ENCODE results near the gene XYLB. TPM values are rescaled to one million over a fixed set of nuclear protein-coding genes. Genes with fewer than 3 reads are reported as not detected.

Gene XYLB
- total and polyA plus RNA-seq, 4 experiments from 2014 or later, result 0.22 to 0.61 (median 0.47) TPM

- Mint-ChIP-seq H3K27me3 (no peaks in the 10 kb centered on the region), H3K27ac (no peak overlapping the region), H3K9me3 (peaks cover 0 to 2% (median 0%) of the 10 kb centered on the region in 8 donors), H3K4me1 (peaks cover 22 to 36% (median 31%) of the 10 kb centered on the region in 4 donors), H3K4me3 (no peak overlapping the region), H3K36me3 (no peaks in the 10 kb centered on the region)
- no peaks in the 10 kb centered on the region for H3K27me3 ChIP-seq (ENCODE audit: insufficient read depth, low read length)
- peaks cover 37% of the 10 kb centered on the region for H3K4me1 ChIP-seq (ENCODE audit: insufficient read depth, low read length)
- H3K27ac ChIP-seq (ENCODE audit: low read depth, low read length), result no peak overlapping the region
- no peaks in the 10 kb centered on the region for H3K9me3 ChIP-seq (ENCODE audit: control insufficient read depth in 1 of 2, low read length in 2 of 2)
- no peak overlapping the region for H3K4me3 ChIP-seq (ENCODE audit: low read length in 2 of 2)
- CTCF ChIA-PET (ENCODE audit: partially characterized antibody), result interaction anchor here (1.3 kb wide), 1 partner anchor 14 kb away, joined by 3 read pairs; no protein-coding TSS in a partner anchor
- intact Hi-C loops (cut with micrococcal nuclease), result loop anchor here (10.0 kb wide), 1 partner anchor 53 kb away; no protein-coding TSS in a partner anchor
- no peaks in the 10 kb centered on the region for H3K36me3 ChIP-seq (ENCODE audit: insufficient read depth, low read length)
- DNase-seq, result no peak
- POLR2A ChIA-PET (ENCODE audit: partially characterized antibody), result no interaction called here
Measured at GRCh38 chr3:38371541-38372213, 25.1 kb downstream of the XYLB start.

GRCh38 chr3:38372214-38372601 lies 25.6 kb downstream of the XYLB start:
- no peaks in the 10 kb centered on the region for H3K27me3 Mint-ChIP-seq
- Histone ChIP-seq H3K27me3 (ENCODE audit: insufficient read depth, low read length) (no peaks in the 10 kb centered on the region), H3K4me1 (ENCODE audit: insufficient read depth, low read length) (peaks cover 37% of the 10 kb centered on the region), H3K27ac (ENCODE audit: low read depth, low read length) (no peak overlapping the region), H3K9me3 (ENCODE audit: control insufficient read depth in 1 of 2, low read length in 2 of 2) (no peaks in the 10 kb centered on the region), H3K4me3 (ENCODE audit: low read length in 2 of 2) (no peak overlapping the region), H3K36me3 (ENCODE audit: insufficient read depth, low read length) (no peaks in the 10 kb centered on the region)
- intact Hi-C loops (cut with micrococcal nuclease), result loop anchor here (10.0 kb wide), 1 partner anchor 53 kb away; no protein-coding TSS in a partner anchor
- no peaks in the 10 kb centered on the region for H3K36me3 Mint-ChIP-seq
- no peak overlapping the region for H3K27ac Mint-ChIP-seq
- DNase-seq, result no peak
- H3K4me3 Mint-ChIP-seq, result no peak overlapping the region
- H3K9me3 Mint-ChIP-seq, result peaks cover 0 to 2% (median 0%) of the 10 kb centered on the region in 8 donors
- CTCF ChIA-PET (ENCODE audit: partially characterized antibody), result interaction anchor here (1.0 to 1.1 kb wide), 2 partner anchors 26 to 108 kb away, joined by 4 read pairs; partner anchors contain the start of gene XYLB
- peaks cover 22 to 41% (median 31%) of the 10 kb centered on the region in 4 donors for H3K4me1 Mint-ChIP-seq
- POLR2A ChIA-PET (ENCODE audit: partially characterized antibody), result interaction anchor here (0.6 kb wide), 1 partner anchor 16 kb away, joined by 3 read pairs; no protein-coding TSS in a partner anchor

GRCh38 chr3:38374221-38374620 lies 27.6 kb downstream of the XYLB start:
- Mint-ChIP-seq H3K36me3 (no peaks in the 10 kb centered on the region), H3K27me3 (no peaks in the 10 kb centered on the region), H3K4me1 (peaks cover 22 to 41% (median 31%) of the 10 kb centered on the region in 4 donors), H3K9me3 (no peaks in the 10 kb centered on the region), H3K27ac (peak overlapping the region; percentile 66 to 92 (median 84)), H3K4me3 (peak overlapping the region; percentile 52 to 86 (median 72))
- ChIA-PET POLR2A (ENCODE audit: partially characterized antibody) (interaction anchor here (0.7 to 1.1 kb wide), 3 partner anchors 50 to 79 kb away, joined by 3 to 5 read pairs (median 3); partner anchors contain the start of gene ACVR2B), CTCF (ENCODE audit: partially characterized antibody) (interaction anchor here (0.6 to 2.1 kb wide), 6 partner anchors 26 to 122 kb away, joined by 3 to 8 read pairs (median 4); partner anchors contain the start of genes EXOG and XYLB)
- H3K4me1 ChIP-seq (ENCODE audit: insufficient read depth, low read length), result peaks cover 37% of the 10 kb centered on the region
- no peak overlapping the region for H3K27ac ChIP-seq (ENCODE audit: low read depth, low read length)
- intact Hi-C loops (cut with micrococcal nuclease), result loop anchor here (10.0 kb wide), 1 partner anchor 51 kb away; no protein-coding TSS in a partner anchor
- H3K36me3 ChIP-seq (ENCODE audit: insufficient read depth, low read length), result no peaks in the 10 kb centered on the region
- DNase-seq, result peak in 4 of 5 donors; percentile 17 to 31 (median 24)
- H3K9me3 ChIP-seq (ENCODE audit: control insufficient read depth in 1 of 2, low read length in 2 of 2), result no peaks in the 10 kb centered on the region
- no peak overlapping the region for H3K4me3 ChIP-seq (ENCODE audit: low read length in 2 of 2)
- H3K27me3 ChIP-seq (ENCODE audit: insufficient read depth, low read length), result no peaks in the 10 kb centered on the region

GRCh38 chr3:38375072-38375471 lies 28.5 kb downstream of the XYLB start:
- H3K4me1 Mint-ChIP-seq, result peaks cover 23 to 41% (median 31%) of the 10 kb centered on the region in 4 donors
- H3K36me3 Mint-ChIP-seq, result no peaks in the 10 kb centered on the region
- no peak for DNase-seq
- no peaks in the 10 kb centered on the region for H3K9me3 Mint-ChIP-seq
- H3K27ac ChIP-seq (ENCODE audit: low read depth, low read length), result no peak overlapping the region
- no peak overlapping the region for H3K4me3 ChIP-seq (ENCODE audit: low read length in 2 of 2)
- H3K36me3 ChIP-seq (ENCODE audit: insufficient read depth, low read length), result no peaks in the 10 kb centered on the region
- peaks cover 37% of the 10 kb centered on the region for H3K4me1 ChIP-seq (ENCODE audit: insufficient read depth, low read length)
- H3K4me3 Mint-ChIP-seq, result peak overlapping the region in 2 of 8 donors; percentile 17 to 75
- CTCF ChIA-PET (ENCODE audit: partially characterized antibody), result interaction anchor here (1.2 to 2.1 kb wide), 5 partner anchors 28 to 121 kb away, joined by 3 to 8 read pairs (median 5); partner anchors contain the start of genes EXOG and XYLB
- peak overlapping the region in 2 of 7 donors; percentile 51 to 90 for H3K27ac Mint-ChIP-seq
- no peaks in the 10 kb centered on the region for H3K9me3 ChIP-seq (ENCODE audit: control insufficient read depth in 1 of 2, low read length in 2 of 2)
- intact Hi-C loops (cut with micrococcal nuclease), result loop anchor here (10.0 kb wide), 1 partner anchor 50 kb away; no protein-coding TSS in a partner anchor
- no peaks in the 10 kb centered on the region for H3K27me3 ChIP-seq (ENCODE audit: insufficient read depth, low read length)
- no peaks in the 10 kb centered on the region for H3K27me3 Mint-ChIP-seq
- POLR2A ChIA-PET (ENCODE audit: partially characterized antibody), result interaction anchor here (0.8 to 1.0 kb wide), 2 partner anchors 46 to 51 kb away, joined by 3 read pairs; no protein-coding TSS in a partner anchor

- H3K27ac Mint-ChIP-seq, result peak overlapping the region in 2 of 7 donors; percentile 46 to 48
- peaks cover 23 to 41% (median 31%) of the 10 kb centered on the region in 4 donors for H3K4me1 Mint-ChIP-seq
- Histone ChIP-seq H3K27me3 (ENCODE audit: insufficient read depth, low read length) (no peaks in the 10 kb centered on the region), H3K4me3 (ENCODE audit: low read length in 2 of 2) (no peak overlapping the region), H3K4me1 (ENCODE audit: insufficient read depth, low read length) (peaks cover 37% of the 10 kb centered on the region), H3K9me3 (ENCODE audit: control insufficient read depth in 1 of 2, low read length in 2 of 2) (no peaks in the 10 kb centered on the region), H3K27ac (ENCODE audit: low read depth, low read length) (no peak overlapping the region), H3K36me3 (ENCODE audit: insufficient read depth, low read length) (no peaks in the 10 kb centered on the region)
- POLR2A ChIA-PET (ENCODE audit: partially characterized antibody), result interaction anchor here (0.8 to 1.0 kb wide), 3 partner anchors 45 to 80 kb away, joined by 3 read pairs; no protein-coding TSS in a partner anchor
- CTCF ChIA-PET (ENCODE audit: partially characterized antibody), result interaction anchor here (1.2 to 2.1 kb wide), 5 partner anchors 29 to 121 kb away, joined by 3 to 8 read pairs (median 5); partner anchors contain the start of genes EXOG and XYLB
- peaks cover 0 to 2% (median 0%) of the 10 kb centered on the region in 8 donors for H3K9me3 Mint-ChIP-seq
- no peak overlapping the region for H3K4me3 Mint-ChIP-seq
- DNase-seq, result no peak
- intact Hi-C loops (cut with micrococcal nuclease), result loop anchor here (10.0 kb wide), 1 partner anchor 49 kb away; no protein-coding TSS in a partner anchor
- no peaks in the 10 kb centered on the region for H3K36me3 Mint-ChIP-seq
- H3K27me3 Mint-ChIP-seq, result no peaks in the 10 kb centered on the region
Measured at GRCh38 chr3:38375488-38376097, 29.0 kb downstream of the XYLB start.

- Histone ChIP-seq H3K27me3 (ENCODE audit: insufficient read depth, low read length) (no peaks in the 10 kb centered on the region), H3K36me3 (ENCODE audit: insufficient read depth, low read length) (no peaks in the 10 kb centered on the region), H3K4me3 (ENCODE audit: low read length in 2 of 2) (no peak overlapping the region), H3K27ac (ENCODE audit: low read depth, low read length) (no peak overlapping the region), H3K9me3 (ENCODE audit: control insufficient read depth in 1 of 2, low read length in 2 of 2) (no peaks in the 10 kb centered on the region), H3K4me1 (ENCODE audit: insufficient read depth, low read length) (peaks cover 37% of the 10 kb centered on the region)
- POLR2A ChIA-PET (ENCODE audit: partially characterized antibody), result interaction anchor here (1.0 kb wide), 1 partner anchor 80 kb away, joined by 3 read pairs; no protein-coding TSS in a partner anchor
- intact Hi-C loops (cut with micrococcal nuclease), result loop anchor here (10.0 kb wide), 1 partner anchor 49 kb away; no protein-coding TSS in a partner anchor
- peaks cover 23 to 41% (median 31%) of the 10 kb centered on the region in 4 donors for H3K4me1 Mint-ChIP-seq
- no peak overlapping the region for H3K4me3 Mint-ChIP-seq
- H3K36me3 Mint-ChIP-seq, result no peaks in the 10 kb centered on the region
- CTCF ChIA-PET (ENCODE audit: partially characterized antibody), result interaction anchor here (1.2 kb wide), 1 partner anchor 116 kb away, joined by 3 read pairs; no protein-coding TSS in a partner anchor
- no peaks in the 10 kb centered on the region for H3K27me3 Mint-ChIP-seq
- H3K27ac Mint-ChIP-seq, result peak overlapping the region in 1 of 7 donors; percentile 41
- peaks cover 0 to 5% (median under 1%) of the 10 kb centered on the region in 8 donors for H3K9me3 Mint-ChIP-seq
- DNase-seq, result no peak
Measured at GRCh38 chr3:38376098-38376816, 29.7 kb downstream of the XYLB start.

All from CD4-positive, alpha-beta memory T cell (primary cell).